DOHH2 (cell line): Measurements from ENCODE around the gene DGKA.

ENCODE experiments used
- H3F3A ChIP-seq: fragments of 200-600 bp; sonication (generic), shearing (Covaris generic); 2 replicates; pipeline ENCODE4 v1.6.0; 2016; ENCODE audit warnings: antibody characterized with exemption, mild to moderate bottlenecking; ENCODE audit not compliant: control insufficient read depth, insufficient read depth
- H3K27ac ChIP-seq: fragments of 200-600 bp; sonication (generic); 2 replicates; pipeline ENCODE4 v1.5.1; 2014; ENCODE audit warnings: low read depth, mild to moderate bottlenecking, low read length, moderate library complexity
- H3K27me3 ChIP-seq: fragments of 200-600 bp; sonication (generic); 2 replicates; pipeline ENCODE4 v1.6.1; 2014; ENCODE audit warnings: mild to moderate bottlenecking, low read length, mixed read lengths; ENCODE audit not compliant: control insufficient read depth
- H3K36me3 ChIP-seq: fragments of 200-600 bp; sonication (generic); 2 replicates; pipeline ENCODE4 v1.6.1; 2014; ENCODE audit warnings: mild to moderate bottlenecking, low read length, moderate library complexity, mixed read lengths; ENCODE audit not compliant: control insufficient read depth
- H3K4me1 ChIP-seq: fragments of 200-600 bp; sonication (generic); 2 replicates; pipeline ENCODE4 v1.6.1; 2014; ENCODE audit warnings: mild to moderate bottlenecking, low read length, mixed read lengths; ENCODE audit not compliant: control insufficient read depth
- H3K4me2 ChIP-seq: fragments of 200-600 bp; sonication (generic); 2 replicates; pipeline ENCODE4 v1.6.0; 2014; ENCODE audit warnings: mild to moderate bottlenecking, low read length, moderate library complexity
- H3K4me3 ChIP-seq: fragments of 200-600 bp; sonication (generic); 2 replicates; pipeline ENCODE4 v1.5.1; 2014; ENCODE audit warnings: mild to moderate bottlenecking, low read length, mixed read lengths
- H3K79me2 ChIP-seq: fragments of 200-600 bp; sonication (generic); 2 replicates; pipeline ENCODE4 v1.6.1; 2014; ENCODE audit warnings: mild to moderate bottlenecking, low read length, mixed read lengths; ENCODE audit not compliant: control insufficient read depth
- H3K9me2 ChIP-seq: fragments of 200-600 bp; sonication (generic); replicated peaks from 2 replicates; pipeline ENCODE4 v1.6.1; 2014; ENCODE audit warnings: mild to moderate bottlenecking, low read length, mixed read lengths; ENCODE audit not compliant: control insufficient read depth
- H3K9me3 ChIP-seq: fragments of 200-600 bp; sonication (generic); 2 replicates; pipeline ENCODE4 v1.6.1; 2014; ENCODE audit warnings: antibody characterized with exemption, low read length, mixed read lengths; ENCODE audit not compliant: control insufficient read depth, insufficient read depth
- H4K20me1 ChIP-seq: fragments of 200-600 bp; sonication (generic); 2 replicates; pipeline ENCODE4 v1.6.0; 2014; ENCODE audit warnings: low read depth, mild to moderate bottlenecking, antibody characterized with exemption, low read length, moderate library complexity; ENCODE audit not compliant: control insufficient read depth, insufficient read depth
- CTCF ChIP-seq: fragments of 200-600 bp; sonication (generic); IDR thresholded peaks from one replicate; pipeline ENCODE4 v1.5.1; 2014; ENCODE audit warnings: antibody characterized with exemption, mild to moderate bottlenecking, low read depth, low read length; ENCODE audit not compliant: poor library complexity, severe bottlenecking
- EZH2phosphoT487 ChIP-seq: fragments of 200-600 bp; sonication (generic); IDR thresholded peaks from 2 replicates; pipeline ENCODE4 v1.6.1; 2017; ENCODE audit warnings: borderline replicate concordance, mild to moderate bottlenecking, antibody characterized with exemption, low read length, moderate library complexity, mixed read lengths

DGKA gene

GRCh38 chr12:55942055-55942454, 11.1 kb downstream of the DGKA start:
- H3K36me3 ChIP-seq, result peaks cover 84% of the 10 kb centered on the region
- H3K9me3 ChIP-seq, result no peaks in the 10 kb centered on the region
- peaks cover 10% of the 10 kb centered on the region for H3K4me1 ChIP-seq
- peaks cover 6% of the 10 kb centered on the region; the same call in 1 of the 2 replicates for H3F3A ChIP-seq
- H3K27ac ChIP-seq, result no peak overlapping the region
- H3K4me3 ChIP-seq, result no peak overlapping the region
- no peak for TF ChIP-seq EZH2phosphoT487
- TF ChIP-seq CTCF, result no peak
- H3K9me2 ChIP-seq, result no peaks in the 10 kb centered on the region
- no peak overlapping the region for H3K4me2 ChIP-seq
- no peaks in the 10 kb centered on the region for H4K20me1 ChIP-seq
- H3K79me2 ChIP-seq, result no peaks in the 10 kb centered on the region
- H3K27me3 ChIP-seq, result no peaks in the 10 kb centered on the region

DNA sequence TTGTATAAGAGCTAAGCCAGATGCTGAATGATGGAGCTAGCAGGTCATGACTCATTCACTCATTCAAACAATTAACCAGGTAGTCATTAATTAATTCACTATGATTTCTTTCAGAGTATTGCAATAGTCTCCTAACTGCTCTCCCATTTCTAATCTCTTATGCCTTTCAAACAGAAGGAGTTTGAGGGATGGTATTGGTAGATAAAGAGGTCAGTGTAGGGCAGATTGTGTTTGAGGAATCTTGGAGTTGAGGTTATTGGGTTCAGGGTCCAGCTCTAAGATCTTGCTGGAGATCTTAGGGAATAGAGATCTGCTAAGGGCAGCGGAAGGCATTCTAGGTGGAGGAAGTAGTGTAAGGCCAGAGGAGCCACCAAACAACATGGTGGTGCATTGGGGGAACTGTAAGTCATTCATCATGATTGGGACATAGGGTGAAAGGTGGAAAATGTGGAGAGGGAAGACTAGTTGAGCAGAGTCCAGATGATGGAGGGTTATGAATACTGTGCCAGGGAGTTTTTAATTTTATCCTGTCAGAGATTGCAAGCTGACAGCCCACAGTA, 11.7 kb downstream of the DGKA start:
- peaks cover 78% of the 10 kb centered on the region for H3K36me3 ChIP-seq
- H3K4me2 ChIP-seq, result no peak overlapping the region
- H3K9me2 ChIP-seq, result no peaks in the 10 kb centered on the region
- no peaks in the 10 kb centered on the region for H3K79me2 ChIP-seq
- H4K20me1 ChIP-seq, result no peaks in the 10 kb centered on the region
- TF ChIP-seq EZH2phosphoT487 (no peak), CTCF (no peak)
- peaks cover 10% of the 10 kb centered on the region for H3K4me1 ChIP-seq
- no peak overlapping the region for H3K27ac ChIP-seq
- peaks cover 6% of the 10 kb centered on the region; the same call in 1 of the 2 replicates for H3F3A ChIP-seq
- no peaks in the 10 kb centered on the region for H3K9me3 ChIP-seq
- H3K4me3 ChIP-seq, result no peak overlapping the region
- no peaks in the 10 kb centered on the region for H3K27me3 ChIP-seq

DNA sequence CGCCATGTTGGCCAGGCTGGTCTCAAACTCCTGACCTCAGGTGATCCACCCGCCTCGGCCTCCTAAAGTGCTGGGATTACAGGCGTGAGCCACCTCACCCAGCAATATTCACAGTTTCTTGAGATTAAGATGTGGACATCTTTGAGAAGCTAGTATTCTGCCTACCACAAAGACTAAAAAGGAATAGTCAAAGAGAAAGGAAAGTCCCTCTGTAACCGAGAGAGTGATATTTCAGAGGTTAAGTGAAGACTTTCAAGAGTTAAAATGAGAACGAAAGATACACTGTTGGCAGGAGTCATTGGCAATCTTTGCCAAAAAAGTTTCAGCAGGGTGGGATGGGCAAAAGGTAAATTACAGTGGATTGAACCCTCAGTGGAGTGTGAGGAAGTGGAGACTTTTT, 15.6 kb downstream of the DGKA start:
- peaks cover 51% of the 10 kb centered on the region for H3K36me3 ChIP-seq
- TF ChIP-seq CTCF (no peak), EZH2phosphoT487 (no peak)
- no peaks in the 10 kb centered on the region for H4K20me1 ChIP-seq
- no peak overlapping the region for H3K4me2 ChIP-seq
- H3K79me2 ChIP-seq, result no peaks in the 10 kb centered on the region
- no peaks in the 10 kb centered on the region for H3K4me1 ChIP-seq
- no peaks in the 10 kb centered on the region for H3F3A ChIP-seq
- no peak overlapping the region for H3K27ac ChIP-seq
- no peaks in the 10 kb centered on the region for H3K9me2 ChIP-seq
- no peaks in the 10 kb centered on the region for H3K27me3 ChIP-seq
- H3K4me3 ChIP-seq, result no peak overlapping the region
- H3K9me3 ChIP-seq, result no peaks in the 10 kb centered on the region
